ENCODE measurements around the gene VENTX.

DNA sequence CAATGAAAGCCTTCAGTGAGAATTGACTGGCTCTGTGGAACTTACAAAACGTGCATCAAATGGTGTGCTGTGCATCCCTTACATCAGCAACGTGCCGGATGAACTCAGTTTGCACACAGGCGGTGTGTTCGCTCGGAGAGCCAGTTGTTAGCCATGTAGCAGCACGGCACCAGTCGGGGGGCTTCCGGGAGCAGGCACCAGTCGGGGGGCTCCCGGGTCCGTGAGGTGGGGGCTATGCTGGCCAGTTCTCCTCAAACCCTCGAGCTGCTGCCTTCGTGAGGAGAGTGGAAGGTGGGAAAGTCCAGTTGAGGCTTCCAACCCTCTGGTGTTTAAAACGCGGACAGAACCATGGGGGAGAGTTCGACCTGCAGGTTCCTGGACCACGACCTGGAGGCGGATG lies 42.6 kb upstream of the VENTX start:
- TF ChIP-seq EZH2 (IDR thresholded peaks at IDR 0.05; ENCODE audit: insufficient read depth, poor library complexity, severe bottlenecking) (no peak), EZH2phosphoT487 (IDR thresholded peaks at IDR 0.05; ENCODE audit: insufficient read depth, low read depth) (no peak)

Data from GM23248 (cell line).